ENCODE results near the gene NSMF.
A peak's percentile ranks its signal among the peaks of the same experiment; 100 is the strongest.

The NSMF gene

DNA sequence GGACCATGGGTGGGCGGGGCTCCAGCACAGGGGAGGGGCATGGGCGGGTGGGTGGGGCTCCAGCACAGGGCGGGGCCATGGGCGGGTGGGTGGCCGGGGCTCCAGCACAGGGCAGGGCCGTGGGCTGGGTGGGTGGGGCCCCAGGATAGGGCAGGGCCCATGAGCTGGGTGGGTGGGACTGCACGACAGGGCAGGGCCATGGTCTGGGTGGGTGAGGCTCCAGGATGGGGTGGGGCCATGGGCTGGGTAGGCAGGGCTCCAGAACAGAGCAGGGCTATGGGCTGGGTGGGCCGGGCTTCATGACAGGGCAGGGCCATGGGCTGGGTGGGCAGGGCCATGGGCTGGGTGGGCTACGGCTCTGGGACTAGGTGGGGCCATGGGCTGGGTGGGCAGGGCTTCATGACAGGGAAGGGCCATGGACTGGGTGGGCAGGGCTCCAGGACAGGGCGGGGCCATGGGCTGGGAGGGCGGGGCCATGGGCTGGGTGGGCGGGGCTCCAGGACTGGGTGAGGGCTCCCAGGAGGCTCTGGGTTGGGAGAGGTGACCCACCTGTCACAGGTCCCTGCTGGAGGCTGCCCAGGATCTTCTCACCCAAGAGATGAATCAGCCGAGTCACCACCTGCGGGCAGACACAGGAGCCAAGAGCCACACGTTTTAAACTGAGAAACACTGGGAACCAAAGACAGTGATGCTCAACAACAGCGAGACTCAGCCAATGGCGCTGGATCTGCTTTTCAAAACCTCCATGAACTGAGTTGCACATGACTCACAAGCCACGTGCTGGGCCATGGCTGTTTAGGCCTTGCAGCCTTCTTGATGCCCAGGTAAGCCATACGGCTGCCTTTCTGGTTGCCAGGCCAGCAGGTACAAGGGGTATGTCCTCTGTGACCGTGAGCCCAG is 33.6 kb upstream of the NSMF start:
- no peak for DNase-seq (ENCODE audit: low read depth)

DNA sequence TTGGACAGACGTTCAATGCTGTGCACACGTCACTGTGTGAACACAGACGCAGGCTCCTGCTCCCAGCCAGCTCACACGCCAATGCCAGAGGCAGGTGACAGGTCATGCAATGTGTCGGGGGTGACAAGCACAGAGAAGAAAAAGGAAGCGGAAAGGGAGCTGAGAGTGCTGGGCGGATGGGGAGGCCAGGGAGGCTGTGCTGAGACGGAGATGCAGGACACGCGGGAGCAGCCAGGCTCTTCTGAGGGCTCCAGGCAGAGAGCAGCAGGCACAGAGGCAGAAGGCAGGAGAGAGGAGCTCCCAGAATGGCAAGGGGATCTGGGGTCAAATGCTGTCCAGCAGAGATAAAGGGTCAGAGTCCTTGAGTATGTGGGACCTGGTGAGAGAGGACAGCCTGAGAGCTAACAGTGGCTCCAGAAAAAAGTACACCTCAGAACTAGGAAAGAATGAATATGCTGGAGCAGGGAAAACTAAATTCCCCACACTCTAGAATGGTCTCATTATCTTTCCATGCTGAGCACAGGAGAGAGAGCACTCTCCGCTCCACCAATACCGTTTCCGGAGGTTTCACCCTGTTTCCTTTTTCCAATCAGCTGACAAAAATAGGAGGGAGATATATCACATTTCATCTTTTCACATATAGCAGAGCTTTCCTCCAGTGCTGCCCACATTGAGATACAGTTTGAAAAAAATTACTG is 32.8 kb upstream of the NSMF start:
- DNase-seq (ENCODE audit: low read depth) = no peak

DNA sequence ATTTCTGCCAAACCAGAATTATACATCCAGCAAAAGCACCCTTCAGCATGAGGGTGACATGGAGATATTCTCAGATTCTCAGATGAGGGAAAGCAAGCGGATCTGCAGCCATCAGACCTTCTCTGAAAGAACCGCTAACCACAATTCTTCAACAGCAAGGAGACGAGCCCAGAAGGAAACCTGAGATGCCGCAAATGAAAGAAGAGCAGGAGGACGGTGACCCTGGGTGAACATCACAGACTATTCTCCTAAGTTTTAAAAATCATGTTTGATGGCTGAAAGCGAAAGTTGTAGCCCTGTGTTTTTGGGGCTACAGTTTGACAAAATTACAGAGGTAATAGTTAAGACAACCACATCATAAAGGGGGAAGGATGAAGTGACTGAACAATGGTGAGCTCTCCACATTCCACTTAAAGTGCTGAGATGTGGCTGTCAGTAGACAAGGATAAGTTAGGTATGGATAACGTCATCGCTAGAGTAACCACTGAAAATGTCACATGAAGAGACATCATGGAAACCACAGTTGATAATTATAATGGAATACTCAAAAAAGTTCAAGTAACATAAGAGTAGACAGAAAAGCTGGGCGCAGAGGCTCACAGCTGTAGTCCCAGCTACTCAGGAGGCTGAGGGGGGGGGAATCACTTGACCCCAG is 31.5 kb upstream of the NSMF start:
- no peak for DNase-seq (ENCODE audit: low read depth)

DNA sequence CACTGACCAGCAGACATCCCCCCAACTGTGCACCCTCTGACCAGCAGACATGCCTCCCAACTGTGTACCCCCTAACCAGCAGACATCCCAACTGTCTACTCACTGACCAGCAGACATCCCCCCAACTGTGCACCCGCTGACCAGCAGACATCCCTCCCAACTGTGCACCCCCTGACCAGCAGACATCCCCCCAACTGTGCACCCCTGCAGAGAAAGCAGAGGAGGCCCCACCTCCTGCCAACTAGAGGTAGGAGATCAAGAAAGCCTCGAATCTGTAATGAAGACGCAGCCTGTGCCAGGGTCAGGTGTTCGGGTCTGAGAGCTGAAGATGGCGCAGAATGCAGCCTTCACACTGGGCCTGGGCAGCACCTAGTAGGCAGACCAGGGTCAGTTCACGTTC is 29.8 kb upstream of the NSMF start:
- DNase-seq (ENCODE audit: low read depth) = no peak

DNA sequence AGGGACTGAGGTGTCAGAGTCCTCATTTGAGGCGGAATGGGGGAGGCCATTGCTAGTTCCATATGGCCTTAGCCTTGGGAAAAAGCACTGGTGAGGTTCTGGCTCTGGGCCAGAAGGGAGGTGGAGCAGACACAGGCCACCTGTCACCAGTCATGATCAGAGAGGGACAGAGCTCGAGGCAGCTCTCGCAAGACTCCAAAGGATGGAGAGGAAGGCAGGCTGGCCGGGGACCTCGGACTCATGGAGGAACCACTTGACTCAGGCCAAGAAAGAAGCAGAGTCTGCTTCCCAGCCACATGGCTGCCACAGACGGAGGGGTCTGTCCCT is 29.2 kb upstream of the NSMF start:
- no peak for DNase-seq (ENCODE audit: low read depth)

DNA sequence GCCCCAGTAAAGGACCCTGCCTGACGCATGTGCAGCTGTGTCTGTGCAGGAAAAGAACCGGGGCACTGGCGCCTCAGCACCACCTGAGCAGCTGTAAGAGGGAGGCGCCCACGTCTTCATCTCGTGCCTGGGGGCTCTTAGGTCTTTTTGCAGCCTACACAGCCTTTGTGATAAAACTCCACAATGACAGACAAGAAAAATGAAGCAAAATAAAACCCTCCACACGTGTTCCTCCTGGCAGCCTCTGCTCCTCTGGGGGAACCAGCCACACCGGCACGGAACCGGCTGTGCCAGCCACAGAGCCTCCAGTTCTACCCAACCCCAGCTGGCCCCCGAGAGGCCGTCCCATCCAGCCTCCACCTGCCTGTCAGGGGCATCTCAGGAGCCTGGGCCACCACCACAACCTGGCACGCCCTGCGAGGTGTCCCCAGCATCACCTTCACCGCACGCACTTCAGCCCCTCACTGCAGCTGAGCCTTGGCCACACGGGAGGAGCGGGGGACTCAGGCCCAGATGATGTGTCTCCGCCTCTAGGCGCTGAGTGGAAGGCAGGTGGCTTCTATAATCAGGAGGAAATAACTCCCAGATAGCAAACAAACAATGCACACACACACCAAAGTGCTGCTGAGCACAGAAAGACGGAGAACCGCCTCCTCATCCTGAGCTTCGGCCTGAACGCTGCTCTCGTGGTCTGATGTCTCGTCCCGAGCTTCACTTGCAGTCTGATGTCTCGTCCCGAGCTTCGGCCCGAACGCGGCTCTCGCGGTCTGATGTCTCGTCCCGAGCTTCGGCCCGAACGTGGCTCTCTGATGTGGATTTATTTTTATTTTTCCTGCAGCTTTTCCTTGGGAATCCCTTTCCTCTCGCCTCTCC is 28.6 kb upstream of the NSMF start:
- DNase-seq (ENCODE audit: low read depth) = no peak

DNA sequence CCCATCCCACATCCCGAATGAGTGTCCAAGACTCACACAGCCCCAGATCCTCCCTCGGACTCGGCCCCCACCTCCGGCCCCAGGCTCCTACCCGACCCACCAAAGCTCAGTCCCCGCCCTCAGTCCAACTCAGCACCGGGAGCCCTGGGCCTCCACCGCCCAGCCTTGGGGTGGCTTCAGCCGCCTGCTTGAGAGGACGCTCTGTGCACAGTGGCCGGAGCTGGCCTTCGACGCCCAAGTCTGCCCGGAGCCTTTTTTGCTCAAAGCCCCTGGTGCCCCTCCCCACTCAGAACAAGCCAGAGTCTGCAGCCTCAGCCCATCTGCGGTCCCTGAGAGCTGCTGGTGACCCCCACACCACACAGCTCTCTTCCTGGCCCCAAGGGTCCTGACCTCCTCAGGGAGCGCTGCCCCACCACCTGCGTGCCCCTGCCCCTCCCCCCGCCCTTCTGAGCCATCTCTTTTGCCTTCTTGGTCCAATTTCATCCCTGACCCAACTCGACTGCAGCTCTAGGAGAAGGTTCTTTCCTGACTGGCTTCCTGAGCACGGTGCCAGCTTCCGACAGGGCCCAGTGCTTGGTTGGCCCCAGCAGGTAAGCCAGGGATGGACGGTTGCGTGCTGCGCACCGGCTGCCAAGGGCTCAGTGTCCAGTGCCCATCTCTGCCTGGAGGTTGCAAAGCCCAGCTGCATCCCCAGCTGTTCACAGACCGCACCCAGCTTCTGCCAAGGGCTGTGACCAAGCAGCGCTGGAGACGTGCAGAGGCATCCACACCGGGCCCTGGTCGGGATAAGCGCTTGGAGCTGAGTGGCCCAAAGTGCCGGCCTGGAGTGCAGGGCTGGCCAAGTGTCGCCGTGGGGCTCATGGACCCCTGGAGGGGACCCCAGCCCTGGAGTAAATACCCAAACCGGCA is 27.7 kb upstream of the NSMF start:
- DNase-seq (ENCODE audit: low read depth) = no peak

DNA sequence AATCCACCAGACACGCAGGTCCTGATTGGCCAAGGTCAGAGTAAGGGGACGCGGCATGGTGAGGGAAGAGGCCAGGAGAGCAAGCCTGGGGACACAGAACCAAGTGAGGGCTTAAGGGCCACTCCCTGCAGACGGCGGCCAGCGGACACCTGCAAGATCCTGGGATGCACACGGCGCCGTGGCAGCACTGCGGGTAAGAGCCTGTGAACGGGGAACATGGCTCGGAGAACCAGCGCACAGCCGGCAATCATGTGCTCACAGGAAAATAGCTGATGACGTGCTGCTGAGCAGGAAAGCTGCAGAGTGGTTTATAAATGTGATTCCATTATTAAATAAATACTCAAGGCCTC is 27.0 kb upstream of the NSMF start:
- DNase-seq (ENCODE audit: low read depth) = no peak

DNA sequence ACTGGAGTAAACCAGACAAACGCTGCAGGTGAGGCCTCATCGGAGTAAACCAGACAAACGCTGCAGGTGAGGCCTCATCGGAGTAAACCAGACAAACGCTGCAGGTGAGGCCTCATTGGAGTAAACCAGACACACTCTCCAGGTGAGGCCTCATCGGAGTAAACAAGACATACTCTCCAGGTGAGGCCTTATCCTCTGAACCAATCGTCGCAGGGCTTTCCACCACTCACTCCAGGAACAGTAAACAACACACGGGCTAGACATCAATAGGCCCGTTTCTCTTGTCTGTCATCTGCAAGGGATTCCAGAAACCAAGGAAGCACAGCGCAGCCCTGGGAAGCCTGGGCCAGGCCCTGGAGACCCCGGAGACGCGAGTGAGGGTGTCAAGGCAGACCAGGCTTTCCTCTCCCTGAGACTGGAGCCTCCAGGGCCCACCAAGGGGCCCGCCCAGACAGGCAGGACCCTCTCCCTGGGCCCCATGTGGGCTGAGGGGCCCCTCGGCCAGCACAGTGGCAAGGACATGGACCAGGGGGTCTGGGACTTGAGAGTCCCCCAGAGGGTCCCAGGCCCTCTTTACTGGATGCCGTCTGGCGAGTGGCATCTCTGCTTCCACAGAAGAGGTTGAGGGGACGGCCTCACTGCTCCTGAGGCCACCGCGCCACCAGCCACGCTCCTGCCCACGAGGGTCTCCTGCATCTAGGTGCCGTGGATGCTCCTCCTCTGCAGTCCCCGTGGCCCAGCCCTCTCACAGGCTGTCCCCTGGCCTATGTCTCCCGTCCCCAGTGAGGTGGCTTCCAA is 26.4 kb upstream of the NSMF start:
- DNase-seq (ENCODE audit: low read depth) = no peak

DNA sequence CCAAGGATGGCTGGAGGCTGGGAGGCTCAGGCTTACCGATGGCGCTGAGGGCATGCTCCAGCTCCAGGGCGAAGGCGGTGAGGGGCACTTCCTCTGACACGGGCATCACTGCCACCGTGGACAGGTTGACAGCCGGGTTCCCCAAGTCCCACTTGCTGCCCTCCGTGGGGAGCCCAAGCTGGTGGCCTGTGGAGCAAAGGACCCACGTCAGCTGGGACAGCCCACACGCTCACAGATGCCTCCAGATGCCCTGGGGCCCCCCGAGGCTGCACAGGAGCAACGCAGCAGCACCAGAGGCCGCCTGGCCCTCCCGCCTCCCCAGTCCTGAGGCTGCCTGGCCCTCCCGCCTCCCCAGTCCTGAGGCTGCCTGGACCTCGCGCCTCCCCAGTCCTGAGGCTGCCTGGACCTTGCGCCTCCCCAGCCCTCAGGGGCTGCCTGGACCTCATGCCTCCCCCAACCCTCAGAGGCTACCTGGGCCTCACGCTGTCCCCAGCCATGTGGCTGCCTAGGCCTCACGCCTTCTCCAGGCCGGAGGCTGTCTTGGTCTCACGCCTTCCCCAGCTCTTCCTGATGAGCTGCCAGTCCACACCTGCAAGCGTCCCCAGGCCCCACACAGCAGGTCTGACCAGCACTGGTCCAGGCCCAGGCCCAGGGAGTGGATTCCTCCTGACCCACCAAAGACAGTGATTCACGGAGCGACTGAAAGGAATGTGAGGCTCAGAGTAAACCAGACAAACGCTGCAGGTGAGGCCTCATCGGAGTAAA is 25.6 kb upstream of the NSMF start:
- DNase-seq (ENCODE audit: low read depth) = no peak

DNA sequence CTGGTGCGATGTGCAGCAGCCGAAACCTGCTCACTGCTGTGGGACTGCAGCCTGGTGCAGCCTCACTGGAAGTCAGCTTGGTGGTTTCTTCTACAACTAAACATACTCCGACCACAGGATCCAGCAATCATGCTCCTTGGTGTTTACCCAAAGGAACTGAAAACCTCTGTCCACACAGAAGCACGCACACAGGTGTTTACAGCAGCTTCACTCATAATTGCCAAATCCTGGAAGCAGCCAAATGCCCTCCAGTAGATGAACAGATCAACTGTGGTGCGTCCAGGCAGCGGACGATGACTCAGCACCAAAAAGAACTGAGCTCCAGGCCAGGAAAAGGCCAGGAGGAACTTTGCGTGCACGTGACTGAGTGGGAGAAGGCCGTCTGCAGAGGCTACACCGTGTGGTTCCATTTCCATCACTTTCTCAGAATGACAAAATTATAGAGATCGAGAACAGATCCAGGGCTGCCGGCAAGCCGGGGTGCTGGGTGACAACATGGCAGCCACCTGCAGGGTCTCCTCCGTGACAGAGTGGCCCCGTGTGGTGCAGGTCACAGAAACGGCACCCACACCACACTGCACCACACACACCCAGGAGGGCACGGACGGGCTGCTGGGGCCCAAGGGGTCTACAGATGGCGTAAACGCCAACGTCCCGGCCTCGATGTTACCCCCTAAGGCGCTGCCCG is 23.1 kb upstream of the NSMF start:
- DNase-seq (ENCODE audit: low read depth) = peak; percentile 26

DNA sequence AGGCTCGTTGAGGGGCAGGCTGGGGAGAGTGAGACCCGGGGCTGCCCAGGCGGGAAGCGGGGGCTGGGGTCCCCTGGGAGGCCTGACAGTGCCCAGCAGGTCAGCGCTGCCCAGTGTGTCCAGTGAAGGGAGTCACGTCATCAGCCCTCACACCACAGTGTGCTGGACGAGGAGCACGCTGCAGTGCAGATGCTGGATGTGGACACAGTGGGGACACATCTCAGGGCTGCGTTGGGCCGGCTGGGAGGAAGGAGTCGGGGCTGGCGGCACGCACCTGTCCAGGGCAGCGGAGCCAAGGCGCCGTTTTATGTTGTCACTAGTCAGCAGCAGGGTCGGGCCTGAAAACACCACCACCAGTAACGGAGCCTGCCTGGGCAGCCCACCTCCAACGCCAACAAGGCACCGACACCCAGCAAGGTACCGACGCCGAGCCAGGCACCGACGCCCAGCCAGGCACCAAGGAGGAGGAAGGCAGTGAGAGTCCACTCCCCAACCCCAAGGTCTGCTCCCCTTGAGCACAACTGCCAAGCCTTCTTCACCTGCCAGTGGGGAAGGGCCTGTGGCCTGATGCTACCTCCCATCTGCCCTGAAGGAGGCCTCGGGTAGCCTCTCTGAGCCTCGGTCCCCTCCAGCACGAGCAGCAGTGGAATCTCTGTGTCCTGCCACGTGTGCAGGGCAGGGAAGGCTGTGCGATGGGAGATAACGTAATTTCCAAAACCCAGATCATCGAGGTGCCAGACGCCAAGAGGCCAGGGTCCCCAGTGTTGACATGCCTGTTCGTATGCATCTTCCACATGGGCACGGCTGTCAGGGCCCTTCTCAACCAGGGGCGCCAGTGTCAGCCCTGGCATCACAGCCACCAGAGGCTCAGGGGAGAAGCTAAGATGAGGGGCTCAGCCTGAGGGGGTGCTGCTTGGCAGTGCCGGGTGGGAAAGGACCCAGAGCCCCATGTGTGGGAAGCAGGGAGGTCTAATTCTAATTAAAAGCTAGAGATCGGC is 21.9 kb upstream of the NSMF start:
- DNase-seq (ENCODE audit: low read depth) = no peak

DNA sequence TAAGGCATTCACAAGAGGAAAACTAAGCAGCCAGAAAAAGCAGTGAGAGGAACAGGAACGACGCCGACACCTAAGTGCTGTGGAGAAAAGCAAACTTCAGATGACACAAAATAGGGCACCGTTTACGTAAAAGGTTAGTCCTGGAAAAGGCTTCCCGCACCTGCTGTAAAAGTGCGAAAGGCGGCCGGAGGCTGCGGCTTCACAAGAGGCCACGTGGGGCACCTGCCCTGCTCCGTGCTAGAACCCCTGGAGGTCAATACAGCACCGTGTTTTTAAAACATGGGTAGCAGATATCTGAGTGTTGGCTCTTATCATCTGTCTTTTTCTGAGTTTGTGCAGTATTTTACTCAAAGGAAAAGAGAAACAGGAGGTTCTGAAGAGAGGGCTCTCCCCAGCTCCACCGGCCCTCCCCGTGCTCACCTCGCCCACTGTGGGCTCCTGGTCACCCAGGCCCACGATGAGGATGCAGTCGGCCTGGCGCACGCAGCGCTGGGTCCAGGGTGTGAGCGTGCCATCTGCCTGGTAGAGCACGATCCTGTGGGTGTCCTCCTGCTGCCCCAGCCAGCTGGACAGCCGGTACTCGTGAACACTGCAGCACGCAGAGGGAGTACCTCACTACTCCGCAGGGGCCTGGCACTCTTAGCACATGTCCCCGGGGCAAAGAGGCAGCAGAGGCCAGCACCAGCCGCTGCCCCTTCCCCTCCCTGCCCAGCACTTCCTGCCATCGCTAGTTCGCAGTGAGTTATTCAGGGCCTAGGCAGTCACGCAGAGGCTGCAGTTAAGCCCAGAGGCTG is 21.0 kb upstream of the NSMF start:
- no peak for DNase-seq (ENCODE audit: low read depth)

DNA sequence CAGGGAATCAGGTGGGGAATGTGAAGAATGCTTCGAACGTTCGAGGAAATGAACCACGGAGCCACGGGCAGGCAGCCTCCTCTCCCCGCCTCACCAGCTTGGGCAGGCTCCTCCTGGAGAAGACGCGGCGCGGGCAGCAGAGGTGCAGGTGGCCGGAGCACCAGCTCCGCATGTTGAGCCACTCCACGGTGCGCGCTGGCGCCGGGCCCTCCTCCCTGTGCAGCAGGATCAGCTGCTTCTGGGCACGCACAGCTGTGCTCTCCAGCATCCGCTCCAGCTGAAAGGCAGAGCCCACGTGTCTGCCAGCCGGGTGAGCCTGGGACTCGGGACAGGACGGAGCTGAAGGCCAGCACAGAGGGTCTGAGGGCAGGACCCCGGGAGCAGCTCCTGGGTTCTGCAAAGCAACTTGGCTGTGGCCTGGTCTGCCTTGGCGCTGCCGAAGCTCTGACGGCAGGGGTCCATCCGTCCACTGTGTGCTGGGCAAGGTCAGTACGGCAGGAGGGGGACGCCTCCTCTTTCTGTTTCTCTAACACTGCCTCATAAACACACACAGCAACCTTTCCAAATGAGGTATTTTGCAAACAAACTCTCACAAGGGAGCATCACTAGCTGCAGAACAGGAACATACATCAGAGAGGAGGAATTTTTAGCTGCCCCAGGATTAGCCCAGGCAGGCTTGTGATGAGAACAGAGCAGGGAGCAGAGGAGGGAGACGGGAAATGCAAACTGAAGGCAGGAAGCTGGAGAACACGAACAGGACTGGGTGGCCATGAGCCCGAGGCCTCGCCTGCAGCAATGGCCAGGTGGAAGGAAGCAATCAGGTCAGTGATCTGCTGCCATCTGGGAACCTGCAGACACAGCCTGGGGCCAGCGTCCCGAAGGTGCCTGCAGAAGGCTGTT is 20.1 kb upstream of the NSMF start:
- DNase-seq (ENCODE audit: low read depth) = no peak

DNA sequence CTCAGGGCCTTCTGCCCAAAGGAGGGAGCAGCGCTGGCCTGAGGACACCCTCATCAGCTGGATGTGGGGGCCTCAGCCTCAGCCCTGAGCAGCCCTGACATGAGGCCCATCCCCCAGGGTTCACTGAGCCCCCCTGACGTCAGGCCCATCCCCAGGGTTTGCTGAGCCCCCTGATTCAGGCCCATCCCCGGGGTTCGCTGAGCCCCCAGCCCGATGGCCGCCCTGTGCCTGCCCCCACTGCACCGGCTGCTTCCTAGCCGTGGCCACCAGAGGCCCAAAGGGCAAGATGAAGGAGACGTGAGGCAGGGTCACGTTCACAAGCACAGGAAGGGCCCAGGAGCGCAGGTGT is 19.5 kb upstream of the NSMF start:
- no peak for DNase-seq (ENCODE audit: low read depth)
